Cardiac fibroblast (primary cell): Measurements from ENCODE around the gene PLAAT3.
"Not testable (repeated sequence)": the region's sequence is repeated elsewhere in the genome, so short reads cannot be mapped to it uniquely, and the experiment has no call there.

ENCODE experiments used
- DNase-seq, 2 donors: peaks; one replicate each; pipeline versions ENCODE4 v3.0.0 to v3.0.0-alpha.2; 2010; ENCODE audit warnings: low read depth in 2 of 2
- H3K4me3 ChIP-seq, 2 donors: replicated peaks in 1 of 2; 1 replicate in 1 of 2; 2 replicates in 1 of 2; pipeline ENCODE4 v1.5.1; 2011; ENCODE audit warnings: low read depth in 2 of 2, low read length in 2 of 2, mild to moderate bottlenecking in 2 of 2, moderate library complexity in 1 of 2
- TF ChIP-seq, protein P1 (sequence below): IDR thresholded peaks from one replicate; pipeline ENCODE4 v1.5.1; 2011; ENCODE audit warnings: low read depth, mild to moderate bottlenecking, low read length, inconsistent platforms

The PLAAT3 gene

DNA sequence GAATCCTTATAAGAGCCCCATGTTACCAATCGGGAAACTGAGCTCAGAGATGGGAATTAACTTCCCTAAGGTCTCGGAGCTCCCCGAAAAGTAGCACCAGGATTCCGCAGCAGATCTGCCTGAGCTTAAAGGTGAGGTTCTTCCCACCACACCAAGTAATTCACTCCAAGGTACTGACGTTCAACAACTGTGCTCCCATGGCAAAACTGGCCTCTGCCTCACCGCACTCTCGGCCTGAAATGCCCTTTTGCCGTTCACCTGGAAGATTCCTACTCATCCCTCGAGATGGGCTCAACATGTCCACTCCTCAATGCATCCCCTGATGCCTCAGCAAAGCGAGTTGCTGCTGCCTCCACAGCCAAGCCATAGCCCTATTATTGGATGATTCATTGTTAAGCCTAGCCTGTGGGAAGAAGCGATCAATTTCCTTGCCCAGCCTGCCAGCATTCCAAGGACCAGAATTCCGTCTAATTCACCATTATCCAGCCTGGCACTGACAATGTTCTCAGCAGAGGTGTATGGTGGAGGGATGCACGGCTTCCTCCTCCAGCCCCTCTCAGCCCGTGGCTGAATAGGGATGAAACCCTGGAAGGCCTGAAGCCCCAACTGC, 4.2 kb downstream of the PLAAT3 start:
- TF ChIP-seq, protein P1, sequence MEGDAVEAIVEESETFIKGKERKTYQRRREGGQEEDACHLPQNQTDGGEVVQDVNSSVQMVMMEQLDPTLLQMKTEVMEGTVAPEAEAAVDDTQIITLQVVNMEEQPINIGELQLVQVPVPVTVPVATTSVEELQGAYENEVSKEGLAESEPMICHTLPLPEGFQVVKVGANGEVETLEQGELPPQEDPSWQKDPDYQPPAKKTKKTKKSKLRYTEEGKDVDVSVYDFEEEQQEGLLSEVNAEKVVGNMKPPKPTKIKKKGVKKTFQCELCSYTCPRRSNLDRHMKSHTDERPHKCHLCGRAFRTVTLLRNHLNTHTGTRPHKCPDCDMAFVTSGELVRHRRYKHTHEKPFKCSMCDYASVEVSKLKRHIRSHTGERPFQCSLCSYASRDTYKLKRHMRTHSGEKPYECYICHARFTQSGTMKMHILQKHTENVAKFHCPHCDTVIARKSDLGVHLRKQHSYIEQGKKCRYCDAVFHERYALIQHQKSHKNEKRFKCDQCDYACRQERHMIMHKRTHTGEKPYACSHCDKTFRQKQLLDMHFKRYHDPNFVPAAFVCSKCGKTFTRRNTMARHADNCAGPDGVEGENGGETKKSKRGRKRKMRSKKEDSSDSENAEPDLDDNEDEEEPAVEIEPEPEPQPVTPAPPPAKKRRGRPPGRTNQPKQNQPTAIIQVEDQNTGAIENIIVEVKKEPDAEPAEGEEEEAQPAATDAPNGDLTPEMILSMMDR, result no peak
- no peak for DNase-seq
- no peak overlapping the region for H3K4me3 ChIP-seq

DNA sequence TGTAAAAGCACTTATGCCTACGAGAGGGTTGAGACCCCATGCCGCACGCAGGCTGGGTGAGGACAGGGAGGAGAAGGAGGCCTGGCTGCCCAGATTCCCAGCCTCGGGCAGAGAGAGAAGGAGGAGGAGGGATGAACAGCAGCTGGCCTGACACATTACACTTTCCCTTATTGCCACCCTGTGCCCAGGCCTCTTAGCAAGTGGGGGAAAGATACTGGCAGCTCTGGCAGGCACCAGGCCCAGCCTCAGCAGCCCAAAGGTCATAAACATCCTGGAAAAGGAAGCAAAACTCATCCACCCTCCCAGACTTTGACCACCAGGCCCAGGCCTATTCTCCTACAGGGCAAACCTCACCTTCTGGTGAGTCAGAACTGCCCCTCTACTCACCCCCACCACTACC, 4.7 kb downstream of the PLAAT3 start:
- peak in 1 of 2 donors; percentile 32 for DNase-seq
- TF ChIP-seq, protein P1, result no peak
- no peak overlapping the region for H3K4me3 ChIP-seq

DNA sequence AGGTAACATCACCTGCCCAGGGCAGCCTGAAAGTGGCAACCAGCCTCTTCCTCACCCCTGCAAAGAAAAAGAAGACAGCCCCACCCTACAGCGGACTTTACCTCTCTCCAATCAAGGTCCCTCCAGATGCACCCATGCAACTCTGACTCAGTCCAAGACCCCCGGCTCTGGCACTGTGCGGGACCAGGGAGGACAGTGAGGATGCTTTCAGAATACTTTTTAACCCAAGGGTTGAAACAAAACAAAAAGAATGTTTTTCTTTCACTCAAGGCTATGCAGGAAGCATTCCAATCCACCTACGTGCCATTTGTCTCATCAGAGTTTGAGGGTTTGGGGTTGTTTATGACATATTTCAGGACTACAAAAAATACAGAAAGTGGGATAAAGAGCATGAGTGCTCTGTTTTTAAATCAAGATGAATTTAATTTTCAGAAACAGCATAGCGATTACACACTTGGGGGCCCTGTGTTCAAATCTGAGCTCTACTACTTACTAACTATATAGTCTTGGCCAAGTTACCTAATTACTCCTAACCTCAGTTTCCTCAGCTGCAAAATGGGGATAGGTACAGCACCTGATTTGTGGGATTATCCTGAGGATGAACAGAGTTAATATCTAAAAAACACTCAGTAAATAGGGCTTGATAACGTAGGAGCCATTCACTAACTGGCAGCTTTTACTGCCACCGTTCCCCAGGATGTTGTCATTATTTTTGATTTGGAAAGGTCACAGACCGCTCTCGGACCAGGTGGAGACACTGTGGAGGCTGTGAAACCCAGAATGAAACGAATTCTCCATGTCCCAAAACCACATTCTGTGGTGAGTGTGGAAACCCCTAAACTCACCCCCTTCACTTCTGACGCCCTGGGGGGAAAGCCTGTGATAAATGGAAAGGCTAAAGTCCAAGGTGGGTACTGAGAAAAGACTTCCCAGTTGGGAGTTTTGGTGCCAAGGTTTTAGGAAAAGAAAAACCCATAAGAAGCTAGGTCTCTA, 5.6 kb downstream of the PLAAT3 start:
- TF ChIP-seq, protein P1, result no peak
- DNase-seq, result peak; percentile 72 to 86
- H3K4me3 ChIP-seq, result no peak overlapping the region

DNA sequence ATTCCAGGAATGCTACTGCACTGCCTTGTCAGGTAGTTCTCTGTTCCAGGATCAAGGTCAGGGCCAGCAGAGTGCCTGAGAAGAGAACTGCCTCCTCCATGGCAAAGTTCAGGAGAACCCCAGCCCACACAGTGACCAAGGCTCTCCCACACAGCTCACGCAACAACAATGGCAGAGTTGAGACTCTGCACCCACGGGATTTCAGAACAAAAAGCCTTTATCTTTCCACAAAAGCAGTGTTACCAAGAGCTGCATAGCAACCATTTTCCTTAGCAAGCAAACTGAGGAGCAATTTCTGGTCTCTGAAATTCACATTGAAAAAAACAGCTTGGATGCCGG, 11.1 kb downstream of the PLAAT3 start:
- TF ChIP-seq, protein P1, result no peak
- no peak overlapping the region for H3K4me3 ChIP-seq
- peak; percentile 23 to 86 for DNase-seq

DNA sequence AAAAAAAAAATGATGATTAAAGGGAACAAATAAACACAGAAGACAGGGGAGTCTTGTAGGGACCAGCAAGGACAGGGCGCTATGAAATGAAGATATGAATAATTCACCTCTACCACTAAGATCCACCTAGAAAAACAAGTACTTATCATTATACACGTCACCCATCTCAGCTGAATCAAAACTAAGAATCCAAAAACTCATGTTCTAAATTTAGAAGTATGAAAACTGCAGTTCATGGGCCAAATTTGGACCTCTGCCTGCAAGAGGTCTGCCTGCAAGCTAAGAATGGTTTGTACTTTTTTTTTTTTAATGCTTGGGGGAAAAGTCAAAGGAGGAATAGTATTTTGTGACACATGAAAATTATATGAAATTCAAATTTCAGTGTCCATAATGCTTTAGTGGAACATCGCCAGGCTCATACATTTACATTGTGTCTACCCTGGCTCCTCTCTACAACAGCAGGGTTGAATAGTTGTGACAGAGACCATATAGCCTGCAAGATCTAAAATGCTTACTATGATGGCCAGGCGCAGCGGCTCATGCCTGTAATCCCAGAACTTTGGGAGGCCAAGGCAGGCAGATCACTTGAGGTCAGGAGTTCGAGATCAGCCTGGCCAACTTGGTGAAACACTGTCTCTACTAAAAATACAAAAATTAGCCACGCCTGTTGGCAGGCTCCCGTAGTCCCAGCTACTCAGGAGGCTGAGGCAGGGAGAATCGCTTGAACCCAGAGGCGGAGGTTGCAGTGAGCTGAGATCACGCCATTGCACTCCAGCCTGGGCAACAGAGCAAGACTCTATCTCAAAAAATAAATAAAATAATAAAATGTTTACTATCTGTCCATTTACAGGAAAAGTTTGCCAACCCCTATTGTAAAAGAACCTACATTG, 11.7 kb downstream of the PLAAT3 start:
- peak; percentile 66 to 86 for DNase-seq
- H3K4me3 ChIP-seq, result not testable (repeated sequence)

DNA sequence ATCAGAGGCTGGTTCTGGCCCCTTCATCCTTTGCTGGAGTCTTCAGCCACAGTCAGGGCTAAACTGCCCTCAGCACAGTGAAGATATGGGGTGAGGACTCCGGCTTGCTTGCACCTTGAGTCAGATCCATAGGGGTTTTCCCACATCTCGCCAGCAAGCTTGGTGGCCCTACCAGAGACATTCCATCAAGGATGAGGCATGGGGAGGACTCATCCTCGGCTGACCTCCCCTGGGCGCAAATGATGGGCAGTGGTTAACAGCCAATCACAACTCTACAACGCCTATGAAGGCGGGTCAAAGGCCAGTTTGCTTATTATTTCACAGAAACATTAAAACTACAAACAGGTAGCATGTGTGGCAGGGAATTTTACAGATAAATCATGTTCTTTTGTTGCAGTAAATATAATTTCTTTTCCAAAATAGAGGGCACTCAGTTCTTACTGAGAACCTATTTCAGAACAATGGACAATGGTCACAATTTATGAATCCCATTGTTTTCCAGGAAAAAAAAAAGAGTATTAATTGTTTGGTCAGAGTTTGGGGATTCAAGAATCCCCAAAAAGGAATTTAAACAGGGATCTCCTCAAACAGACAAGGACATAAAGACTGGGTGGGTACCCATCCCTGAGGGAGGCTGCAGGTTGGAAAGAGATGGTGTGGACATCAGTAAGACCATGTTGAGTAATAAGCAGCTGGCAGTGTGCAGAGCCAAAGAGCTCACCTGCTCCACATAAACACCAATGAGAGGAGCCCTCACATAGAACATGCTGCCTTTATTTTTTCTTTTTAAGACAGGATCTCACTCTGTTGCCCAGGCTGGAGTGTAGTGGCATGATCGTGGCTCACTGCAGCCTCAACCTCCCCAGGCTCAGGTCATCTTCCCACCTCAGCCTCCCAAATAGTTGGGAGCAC, 14.8 kb downstream of the PLAAT3 start:
- DNase-seq, result peak; percentile 37 to 94
- no peak overlapping the region for H3K4me3 ChIP-seq
- TF ChIP-seq, protein P1, result no peak
